ENCODE results near the gene AOPEP.

Gene AOPEP

GRCh38 chr9:94687451-94687850 lies 39.0 kb upstream of the AOPEP start:
- no peak for DNase-seq (ENCODE audit: extremely low read depth, low read depth)
- no peak for TF ChIP-seq CTCF (IDR thresholded peaks at IDR 0.05; ENCODE audit: low read depth, low read length)

- no peak for TF ChIP-seq CTCF (IDR thresholded peaks at IDR 0.05; ENCODE audit: low read depth, low read length)
- DNase-seq (ENCODE audit: extremely low read depth, low read depth) = no peak
Observed at GRCh38 chr9:94690344-94690743, 36.2 kb upstream of the AOPEP start.

GRCh38 chr9:94692601-94693000 lies 33.9 kb upstream of the AOPEP start:
- DNase-seq (ENCODE audit: extremely low read depth, low read depth) = no peak
- no peak for TF ChIP-seq CTCF (IDR thresholded peaks at IDR 0.05; ENCODE audit: low read depth, low read length)

GRCh38 chr9:94693485-94694204 lies 32.9 kb upstream of the AOPEP start:
- no peak for DNase-seq (ENCODE audit: extremely low read depth, low read depth)
- TF ChIP-seq CTCF (IDR thresholded peaks at IDR 0.05; ENCODE audit: low read depth, low read length) = no peak

GRCh38 chr9:94696545-94696944 lies 30.0 kb upstream of the AOPEP start:
- no peak for TF ChIP-seq CTCF (IDR thresholded peaks at IDR 0.05; ENCODE audit: low read depth, low read length)

GRCh38 chr9:94697972-94698581 lies 28.4 kb upstream of the AOPEP start:
- peak; percentile 66 for DNase-seq (ENCODE audit: extremely low read depth, low read depth)
- TF ChIP-seq CTCF (IDR thresholded peaks at IDR 0.05; ENCODE audit: low read depth, low read length) = no peak

More at GRCh38 chr9:94696545-94696944, 30.0 kb upstream of the AOPEP start:
- no peak for DNase-seq (ENCODE audit: extremely low read depth, low read depth)

GRCh38 chr9:94699715-94700373 lies 26.7 kb upstream of the AOPEP start:
- no peak for DNase-seq (ENCODE audit: extremely low read depth, low read depth)
- TF ChIP-seq CTCF (IDR thresholded peaks at IDR 0.05; ENCODE audit: low read depth, low read length) = no peak
